NCI-H2081 treated with DMSO at 0.1 percent for 48 hours (cell line): ENCODE measurements around the gene ANKZF1.

Experiments used
- DNase-seq: peaks from one replicate; lab custom pipeline; 2025; lab: John Stamatoyannopoulos, UW

ANKZF1 gene

DNA sequence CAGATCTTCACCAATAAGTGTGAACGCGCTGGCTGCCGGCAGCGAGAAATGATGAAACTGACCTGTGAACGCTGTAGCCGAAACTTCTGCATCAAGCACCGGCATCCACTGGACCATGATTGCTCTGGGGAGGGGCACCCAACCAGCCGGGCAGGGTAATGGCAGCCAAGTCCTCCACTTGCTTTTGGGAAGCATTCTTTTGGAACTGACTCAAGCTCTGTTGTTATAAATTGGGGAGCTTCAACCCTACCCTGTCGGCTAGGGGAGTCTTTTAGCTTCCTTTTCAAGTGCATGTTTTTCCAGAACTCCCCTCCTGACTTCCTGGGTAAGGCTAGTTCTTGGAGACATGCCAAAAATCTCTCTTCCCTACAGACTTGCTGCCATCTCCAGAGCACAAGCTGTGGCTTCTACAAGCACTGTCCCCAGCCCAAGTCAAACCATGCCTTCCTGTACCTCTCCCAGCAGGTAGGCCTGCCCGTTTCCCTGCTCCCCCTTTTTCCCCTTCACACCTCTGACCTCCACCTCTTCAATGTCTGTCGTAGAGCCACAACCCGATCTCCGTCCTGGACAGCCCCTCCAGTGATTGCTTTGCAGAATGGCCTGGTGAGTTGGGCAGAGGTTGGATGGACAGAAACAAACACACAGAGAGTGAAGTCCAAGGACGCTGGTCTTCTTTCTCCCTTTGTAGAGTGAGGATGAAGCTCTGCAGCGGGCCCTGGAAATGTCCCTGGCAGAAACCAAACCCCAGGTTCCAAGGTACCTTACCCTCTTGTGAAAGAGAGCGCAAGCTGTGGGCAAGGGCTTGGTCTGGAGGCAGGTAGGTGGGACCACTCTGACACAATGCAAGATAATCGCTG is 21.5 kb upstream of the ANKZF1 start:
- no peak for DNase-seq

DNA sequence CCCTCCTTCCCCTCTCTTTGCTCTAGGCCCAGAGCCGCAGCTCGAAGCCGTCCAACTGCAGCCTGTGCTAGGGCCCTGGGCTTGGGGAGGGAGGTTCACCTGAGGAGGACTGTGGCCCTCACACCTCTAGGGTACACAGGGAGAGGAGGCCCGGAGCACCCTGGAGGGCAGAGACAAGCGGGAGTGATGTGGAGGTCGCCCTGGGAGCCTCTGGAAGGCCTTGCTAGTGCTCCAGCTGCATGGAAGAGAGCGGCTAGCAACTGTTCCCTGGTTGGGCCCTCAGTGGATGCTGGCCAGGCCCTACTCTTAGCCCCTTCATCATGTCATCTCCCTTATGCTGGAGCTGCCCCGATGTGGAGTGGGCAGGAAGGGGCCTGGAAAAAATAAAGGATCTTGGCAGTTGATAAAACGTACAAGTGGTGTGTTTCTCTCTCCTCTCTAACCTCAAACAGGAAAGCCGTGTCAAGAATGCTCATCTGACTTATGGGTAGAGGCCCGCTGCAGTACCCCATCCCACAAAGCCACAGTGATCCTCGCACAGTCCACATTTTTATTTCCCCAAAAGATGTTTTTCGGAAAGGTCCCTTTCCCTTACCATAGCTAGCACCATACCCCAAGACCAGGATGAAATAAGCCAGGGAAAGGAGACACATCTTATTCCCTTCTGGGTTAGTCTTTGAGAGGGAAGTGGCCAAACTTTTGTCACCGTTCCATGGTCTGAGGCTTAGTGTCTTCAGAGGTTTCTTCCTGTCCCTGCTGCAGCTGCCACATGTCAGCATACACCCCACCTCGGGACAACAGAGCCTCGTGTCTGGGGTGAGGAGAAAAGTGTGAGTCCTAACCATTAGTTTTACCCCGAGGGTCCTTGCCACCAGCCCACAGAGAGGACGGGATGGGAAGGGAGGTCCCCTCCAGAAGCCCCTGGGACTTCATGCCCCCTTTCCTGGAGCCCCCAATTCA is 20.1 kb upstream of the ANKZF1 start:
- DNase-seq, result no peak

DNA sequence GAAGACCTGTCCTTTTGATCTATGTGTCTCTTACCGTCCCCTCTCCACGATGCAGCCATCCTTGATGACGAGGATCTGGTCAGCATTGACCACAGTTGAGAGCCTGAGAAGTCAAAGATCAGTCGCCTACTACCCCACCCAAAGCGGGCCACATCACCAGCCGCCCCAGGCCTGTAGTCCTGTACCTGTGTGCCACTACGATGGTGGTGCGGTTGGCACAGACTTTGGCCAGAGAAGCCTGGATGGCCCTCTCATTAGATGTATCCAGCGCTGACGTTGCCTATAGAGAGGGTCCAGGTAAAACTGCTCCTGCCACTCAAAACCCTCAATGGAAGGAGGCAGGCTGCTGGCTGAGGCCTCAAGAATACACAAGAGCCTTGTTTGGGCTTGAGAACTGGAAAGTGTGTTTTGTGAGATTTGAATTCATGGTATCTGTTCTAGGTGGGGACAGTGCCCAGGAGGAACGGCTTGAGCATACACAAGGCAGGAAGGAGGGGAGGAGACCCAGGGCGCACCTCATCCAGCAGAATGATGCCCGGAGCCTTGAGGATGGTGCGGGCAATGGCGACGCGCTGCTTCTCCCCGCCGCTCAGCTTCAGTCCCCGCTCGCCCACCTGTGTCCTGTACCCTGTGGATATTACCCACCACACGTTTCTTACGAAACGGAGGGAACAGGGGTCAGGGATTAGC is 19.3 kb upstream of the ANKZF1 start:
- DNase-seq, result no peak

DNA sequence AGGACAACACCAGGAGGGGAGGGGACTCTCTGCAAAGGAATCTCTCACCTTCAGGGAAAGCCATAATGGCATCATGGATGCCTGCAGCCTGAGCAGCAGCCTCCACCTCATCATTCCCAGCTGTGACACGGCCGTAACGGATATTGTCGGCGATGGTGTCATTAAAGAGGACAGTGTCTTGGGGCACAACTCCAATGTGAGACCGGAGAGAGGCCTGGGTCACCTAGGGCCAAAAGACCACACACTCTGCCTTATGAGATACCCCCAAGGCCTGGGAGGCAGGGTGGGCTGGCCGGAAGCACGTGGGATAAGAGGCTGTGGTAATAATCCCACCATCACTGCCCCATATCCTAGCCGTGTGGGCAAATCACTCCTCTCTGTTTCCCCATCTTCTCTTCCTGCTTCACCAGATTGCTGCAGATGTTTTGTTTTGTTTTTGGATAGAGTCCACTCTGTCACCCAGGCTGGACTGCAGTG is 18.7 kb upstream of the ANKZF1 start:
- DNase-seq, result no peak

DNA sequence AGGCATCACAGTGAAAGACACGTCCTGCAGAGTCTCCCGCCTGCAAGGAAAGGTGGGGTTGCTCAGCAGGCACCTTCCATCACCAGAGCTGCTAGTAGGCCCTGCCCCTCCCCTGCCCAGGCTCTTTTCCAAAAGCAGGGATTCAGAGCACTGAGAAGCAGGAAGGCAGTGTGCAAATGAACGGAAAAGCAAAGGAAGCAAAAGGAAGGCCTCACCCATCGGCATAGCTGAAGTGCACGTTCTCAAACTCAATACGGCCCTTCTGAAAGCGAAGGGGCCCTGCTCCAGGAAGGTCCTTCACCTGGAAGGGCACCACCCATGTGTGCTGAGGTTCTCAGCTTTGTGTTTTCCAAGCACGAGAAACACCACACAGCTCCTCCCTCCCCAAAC is 16.6 kb upstream of the ANKZF1 start:
- DNase-seq, result no peak

- DNase-seq, result no peak
Measured at GRCh38 chr2:219213486-219214071, 16.0 kb upstream of the ANKZF1 start.

DNA sequence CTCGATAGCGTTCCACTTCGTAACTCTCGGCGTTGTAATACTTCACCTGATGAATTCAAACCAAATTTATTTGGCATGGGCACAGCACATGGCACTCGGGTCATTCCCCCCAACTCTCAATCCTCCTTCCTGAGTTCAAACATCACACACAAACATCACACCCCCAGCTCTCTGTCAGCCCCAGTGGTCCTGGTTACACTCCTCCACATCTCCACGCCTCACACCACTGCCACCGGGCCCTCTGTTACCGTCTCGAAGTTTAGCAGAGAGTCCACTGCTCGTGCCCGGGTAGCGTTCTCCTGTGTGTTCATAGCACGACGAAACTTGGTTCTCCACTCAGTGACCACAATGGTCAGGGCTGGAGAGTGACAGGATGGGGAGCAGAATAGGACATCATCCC is 15.5 kb upstream of the ANKZF1 start:
- no peak for DNase-seq

GRCh38 chr2:219214786-219215185 is 14.8 kb upstream of the ANKZF1 start:
- DNase-seq, result no peak

- DNase-seq, result no peak
Measured at GRCh38 chr2:219215871-219216534, 13.6 kb upstream of the ANKZF1 start.

DNA sequence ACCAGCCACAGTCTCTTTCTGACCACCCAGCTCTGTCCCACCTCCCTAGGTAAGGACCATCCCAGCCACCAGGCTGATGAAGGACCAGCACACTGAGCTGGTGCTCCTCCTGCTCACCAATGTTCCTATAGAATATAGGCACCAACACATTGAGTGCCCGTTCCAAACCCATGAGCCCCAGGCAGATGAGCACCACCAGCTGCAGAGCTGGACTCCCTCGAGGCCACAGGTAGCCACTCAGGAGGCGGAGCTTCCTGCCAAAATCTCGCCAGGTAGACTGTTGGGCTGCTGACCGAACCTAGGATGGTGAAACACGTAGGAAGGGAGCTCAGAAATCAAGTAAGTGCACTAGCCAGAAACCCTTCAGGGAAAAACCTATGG is 13.1 kb upstream of the ANKZF1 start:
- no peak for DNase-seq

GRCh38 chr2:219218217-219218731 is 11.3 kb upstream of the ANKZF1 start:
- no peak for DNase-seq

- DNase-seq, result peak; percentile 66
Measured at GRCh38 chr2:219218732-219219701, 10.6 kb upstream of the ANKZF1 start, which contains the start of gene ABCB6. Gene ABCB6, minus strand, starts transcription at chr2:219218958. Its CDS starts 285 bp downstream, at chr2:219218673.

DNA sequence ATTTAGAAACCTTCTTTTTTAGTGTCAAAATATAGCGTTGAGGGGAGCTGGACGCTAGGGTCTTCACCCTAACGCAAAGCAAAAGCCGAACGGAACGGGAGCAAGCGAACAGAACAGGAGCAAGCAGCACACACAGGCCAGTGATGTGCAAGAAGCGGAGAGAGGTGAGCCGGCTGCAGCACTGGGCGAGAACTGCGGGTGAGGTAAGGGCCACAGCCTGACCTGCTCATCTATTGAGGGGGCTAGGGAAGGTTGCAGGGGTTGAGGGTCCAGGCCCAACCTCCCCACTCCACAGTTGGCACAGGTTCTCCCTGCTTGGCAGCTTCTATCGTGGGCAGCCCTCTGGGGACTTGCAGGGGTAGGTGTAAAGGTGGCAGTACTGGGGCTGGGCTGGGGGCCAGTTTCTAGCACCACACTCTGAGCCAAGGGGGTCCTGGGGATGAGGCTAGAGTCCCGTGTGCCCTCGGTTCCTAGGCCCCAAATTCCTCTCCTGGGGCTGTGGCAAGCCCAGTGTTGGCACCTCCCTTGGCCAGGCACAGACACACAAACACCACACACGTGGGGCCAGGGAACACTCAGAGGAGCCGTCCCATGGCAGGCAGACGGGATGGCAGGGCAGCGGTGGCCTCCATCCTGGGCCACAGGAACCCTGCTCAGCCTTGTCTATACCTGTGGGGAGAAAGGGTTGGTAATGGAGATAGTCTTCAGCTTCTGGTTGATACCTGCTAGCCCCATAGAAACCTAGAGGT is 9.6 kb upstream of the ANKZF1 start:
- no peak for DNase-seq

DNA sequence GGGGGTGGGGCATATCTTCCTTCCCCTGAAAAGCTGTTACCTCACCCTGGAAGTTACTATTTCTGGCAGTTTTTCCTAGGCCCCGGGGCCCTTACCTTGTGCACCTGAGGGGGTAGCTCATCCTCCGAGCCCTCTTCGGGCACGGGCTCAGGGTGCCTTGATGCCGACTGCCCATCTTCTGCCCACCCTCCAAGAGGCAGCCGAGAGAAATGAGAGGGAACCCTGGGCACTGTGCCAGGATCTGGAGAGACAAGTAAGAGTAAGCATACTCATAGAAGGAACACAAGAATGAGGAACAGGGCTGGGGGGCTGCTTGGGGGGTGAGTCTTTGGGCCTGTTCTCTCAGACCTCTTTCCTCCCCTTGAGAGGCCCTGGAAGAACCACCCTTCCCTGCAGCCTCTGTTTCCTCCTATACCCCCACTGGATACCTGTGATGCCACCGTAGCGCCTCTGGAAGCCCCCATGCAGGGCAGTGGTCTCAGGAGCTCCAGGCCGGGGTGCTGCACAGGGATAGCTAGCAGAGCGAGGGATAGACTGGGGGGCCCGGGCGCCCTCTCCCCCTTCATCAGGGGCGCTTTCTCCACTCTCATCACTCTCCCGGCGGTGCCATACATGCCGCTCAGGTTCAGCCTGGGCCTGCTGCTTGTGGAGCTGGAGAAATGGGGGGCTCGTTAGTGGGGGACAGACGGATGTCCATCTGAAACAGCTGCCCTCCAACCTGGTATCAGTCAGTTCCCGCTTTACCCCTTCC is 8.8 kb upstream of the ANKZF1 start:
- DNase-seq, result no peak

GRCh38 chr2:219221957-219222518 is 7.6 kb upstream of the ANKZF1 start:
- DNase-seq, result no peak

- DNase-seq, result no peak
Measured at GRCh38 chr2:219223831-219224610, 5.6 kb upstream of the ANKZF1 start.

DNA sequence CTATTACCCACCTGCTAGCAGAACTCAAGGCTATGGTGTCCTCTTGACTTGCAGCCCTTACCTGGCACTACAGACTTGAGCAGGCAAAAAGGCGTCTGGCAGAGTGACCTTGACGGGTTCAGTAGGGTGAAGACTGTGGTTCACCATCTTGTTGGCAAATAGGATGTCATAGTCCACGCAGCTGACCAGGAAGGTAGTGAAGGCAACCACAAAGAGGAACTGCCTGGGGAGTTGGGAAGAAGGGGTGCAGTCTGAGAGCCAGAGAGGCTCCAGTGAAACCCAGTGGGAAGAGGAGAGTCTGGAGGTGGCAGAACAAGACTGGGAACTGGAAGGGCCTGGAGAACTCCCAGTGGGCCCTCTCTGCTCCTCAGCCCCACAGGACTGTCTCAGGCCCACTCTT is 4.3 kb upstream of the ANKZF1 start:
- no peak for DNase-seq
